Cardiac muscle cell (in vitro differentiated cells and primary cell): ENCODE data around the gene ONECUT3. TPM values are rescaled to one million over a fixed set of nuclear protein-coding genes. Genes with fewer than 3 reads are reported as not detected.

ENCODE experiments used
- DNase-seq, 2 donors: peaks; one replicate each; pipeline versions ENCODE4 v3.0.0 to v3.0.0-alpha.2; 2010 to 2017; ENCODE audit warnings: low read depth in 1 of 2, low spot score in 1 of 2
- H3K27ac ChIP-seq: fragments of 200-600 bp; sonication (generic); 2 replicates; pipeline ENCODE4 v1.5.1; 2016
- H3K27me3 ChIP-seq: fragments of 200-600 bp; sonication (generic); 2 replicates; pipeline ENCODE4 v1.6.0; 2016; ENCODE audit warnings: control low read depth
- H3K36me3 ChIP-seq: fragments of 200-600 bp; sonication (generic); 2 replicates; pipeline ENCODE4 v1.5.1; 2016; ENCODE audit warnings: control low read depth
- H3K4me1 ChIP-seq: fragments of 200-600 bp; sonication (generic); 2 replicates; pipeline ENCODE4 v1.8.1; 2017; ENCODE audit warnings: low read depth, mild to moderate bottlenecking, mixed run types
- H3K4me3 ChIP-seq: fragments of 200-600 bp; sonication (generic); 2 replicates; pipeline ENCODE4 v1.5.1; 2016; ENCODE audit warnings: mild to moderate bottlenecking
- H3K9me3 ChIP-seq: fragments of 200-600 bp; sonication (generic); 2 replicates; pipeline ENCODE4 v1.5.1; 2017; ENCODE audit warnings: low read depth, mild to moderate bottlenecking, control low read depth
- polyA plus RNA-seq: library from polyadenylated mRNA; unstranded; fragments of >200 nt; fragmentation: Nextera tagmentation; extraction: Ambion mirVana; gene quantifications from 2 replicates; pipeline ENCODE4 v1.2.1, GENCODE V29; 2016
- total RNA-seq: library from RNA; depleted of rRNA; stranded (reverse); fragments of >200 nt; gene quantifications from 2 replicates; pipeline ENCODE4 v1.2.3, GENCODE V29; 2016
- TF ChIP-seq, protein P1 (sequence below): IDR thresholded peaks from 2 replicates; pipeline ENCODE4 v1.5.1; 2012; ENCODE audit warnings: low read depth, mild to moderate bottlenecking, low read length

The ONECUT3 gene
- total and polyA plus RNA-seq, 2 experiments from 2014 or later = not detected

GRCh38 chr19:1720237-1720636 lies 33.1 kb upstream of the ONECUT3 start:
- H3K27me3 ChIP-seq = peaks cover 45% of the 10 kb centered on the region

DNA sequence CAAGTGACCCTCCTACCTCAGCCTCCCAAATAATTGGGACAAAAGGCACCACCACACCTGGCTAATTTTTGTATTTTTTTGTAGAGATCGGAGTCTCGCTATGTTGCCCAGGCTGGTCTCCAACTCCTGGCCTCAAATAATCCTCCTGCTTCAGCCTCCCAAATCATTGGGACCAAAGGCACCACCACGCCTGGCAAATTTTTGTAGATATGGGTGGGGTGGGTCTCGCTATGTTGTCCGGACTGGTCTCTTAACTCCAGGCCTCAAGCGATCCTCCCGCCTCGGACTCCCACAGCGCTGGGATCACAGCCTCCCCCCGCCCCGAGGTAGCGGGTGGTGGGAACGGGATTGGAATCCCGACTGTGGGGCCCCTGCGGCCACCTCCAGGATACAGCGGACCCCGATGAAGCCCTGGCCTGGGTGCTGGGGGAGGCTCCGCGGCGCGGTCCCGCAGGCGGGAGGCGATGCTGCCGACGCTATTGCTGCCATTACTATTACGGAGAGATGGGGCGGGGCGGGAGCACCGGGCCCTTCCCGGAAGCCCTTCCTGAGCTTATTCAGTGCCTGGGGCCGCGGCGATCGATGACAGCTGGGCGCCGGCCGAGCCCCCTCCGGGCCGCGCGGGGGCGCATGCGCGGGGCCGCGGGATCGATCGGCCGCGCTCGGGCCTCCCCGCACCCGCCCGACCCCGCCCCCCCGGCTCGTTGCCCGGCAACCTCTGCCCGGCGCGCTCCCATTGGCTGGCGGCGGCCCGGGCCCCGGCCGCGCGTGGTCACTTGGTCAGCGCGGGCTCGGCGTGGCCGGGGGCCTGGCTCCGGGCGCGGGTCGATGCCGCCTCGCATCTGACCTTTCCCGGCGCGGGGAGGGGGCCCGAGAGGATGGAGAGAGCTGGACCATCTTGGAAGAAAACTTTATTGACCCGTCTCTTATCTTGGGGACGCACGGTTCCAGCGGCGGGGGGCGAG lies 27.9 kb upstream of the ONECUT3 start:
- TF ChIP-seq, protein P1, sequence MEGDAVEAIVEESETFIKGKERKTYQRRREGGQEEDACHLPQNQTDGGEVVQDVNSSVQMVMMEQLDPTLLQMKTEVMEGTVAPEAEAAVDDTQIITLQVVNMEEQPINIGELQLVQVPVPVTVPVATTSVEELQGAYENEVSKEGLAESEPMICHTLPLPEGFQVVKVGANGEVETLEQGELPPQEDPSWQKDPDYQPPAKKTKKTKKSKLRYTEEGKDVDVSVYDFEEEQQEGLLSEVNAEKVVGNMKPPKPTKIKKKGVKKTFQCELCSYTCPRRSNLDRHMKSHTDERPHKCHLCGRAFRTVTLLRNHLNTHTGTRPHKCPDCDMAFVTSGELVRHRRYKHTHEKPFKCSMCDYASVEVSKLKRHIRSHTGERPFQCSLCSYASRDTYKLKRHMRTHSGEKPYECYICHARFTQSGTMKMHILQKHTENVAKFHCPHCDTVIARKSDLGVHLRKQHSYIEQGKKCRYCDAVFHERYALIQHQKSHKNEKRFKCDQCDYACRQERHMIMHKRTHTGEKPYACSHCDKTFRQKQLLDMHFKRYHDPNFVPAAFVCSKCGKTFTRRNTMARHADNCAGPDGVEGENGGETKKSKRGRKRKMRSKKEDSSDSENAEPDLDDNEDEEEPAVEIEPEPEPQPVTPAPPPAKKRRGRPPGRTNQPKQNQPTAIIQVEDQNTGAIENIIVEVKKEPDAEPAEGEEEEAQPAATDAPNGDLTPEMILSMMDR = no peak
- H3K4me3 ChIP-seq = peak overlapping the region; percentile 63
- H3K9me3 ChIP-seq = no peaks in the 10 kb centered on the region
- H3K27me3 ChIP-seq = peaks cover 43% of the 10 kb centered on the region
- DNase-seq = peak; percentile 65 to 83
- no peaks in the 10 kb centered on the region for H3K36me3 ChIP-seq
- H3K4me1 ChIP-seq = peaks cover 5% of the 10 kb centered on the region
- no peak overlapping the region for H3K27ac ChIP-seq

More at GRCh38 chr19:1720237-1720636, 33.1 kb upstream of the ONECUT3 start:
- TF ChIP-seq, protein P1 = no peak
- no peaks in the 10 kb centered on the region for H3K36me3 ChIP-seq
- DNase-seq = no peak
- no peak overlapping the region for H3K4me3 ChIP-seq
- H3K27ac ChIP-seq = no peak overlapping the region
- H3K9me3 ChIP-seq = no peaks in the 10 kb centered on the region
- H3K4me1 ChIP-seq = no peaks in the 10 kb centered on the region

GRCh38 chr19:1728816-1729567 lies 24.3 kb upstream of the ONECUT3 start:
- peaks cover 5% of the 10 kb centered on the region for H3K4me1 ChIP-seq
- H3K9me3 ChIP-seq = no peaks in the 10 kb centered on the region
- TF ChIP-seq, protein P1 = no peak
- H3K27me3 ChIP-seq = peaks cover 78% of the 10 kb centered on the region
- no peak overlapping the region for H3K27ac ChIP-seq
- no peak for DNase-seq
- no peaks in the 10 kb centered on the region for H3K36me3 ChIP-seq
- no peak overlapping the region for H3K4me3 ChIP-seq

- no peak for DNase-seq
Observed at GRCh38 chr19:1729568-1729925, 23.8 kb upstream of the ONECUT3 start.

DNA sequence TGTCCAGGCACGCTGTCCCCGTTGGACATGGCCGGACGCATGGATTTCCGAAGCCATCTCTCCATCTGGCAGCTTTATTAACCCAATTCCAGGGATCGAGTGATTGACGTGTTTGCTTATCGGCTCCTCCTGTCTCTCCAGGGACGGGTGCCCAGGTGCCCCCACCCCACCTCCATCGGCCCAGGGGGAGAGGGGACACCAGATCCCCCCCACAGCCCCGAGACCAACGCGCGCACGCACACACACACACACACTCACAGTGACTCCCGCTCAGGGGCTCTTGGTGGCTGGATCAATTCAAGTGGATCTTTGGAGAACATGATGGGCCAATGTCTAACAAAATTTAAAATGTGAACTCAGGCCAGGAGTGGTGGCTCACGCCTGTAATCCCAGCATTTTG lies 23.1 kb upstream of the ONECUT3 start:
- H3K27me3 ChIP-seq = peaks cover 89% of the 10 kb centered on the region
- no peaks in the 10 kb centered on the region for H3K36me3 ChIP-seq
- H3K4me3 ChIP-seq = no peak overlapping the region
- no peak for DNase-seq
- no peak overlapping the region for H3K27ac ChIP-seq
- TF ChIP-seq, protein P1 = no peak
- H3K4me1 ChIP-seq = peaks cover 5% of the 10 kb centered on the region
- no peaks in the 10 kb centered on the region for H3K9me3 ChIP-seq

More at GRCh38 chr19:1729568-1729925, 23.8 kb upstream of the ONECUT3 start:
- H3K27me3 ChIP-seq = peaks cover 83% of the 10 kb centered on the region
- H3K36me3 ChIP-seq = no peaks in the 10 kb centered on the region
- H3K27ac ChIP-seq = no peak overlapping the region
- no peak overlapping the region for H3K4me3 ChIP-seq
- H3K4me1 ChIP-seq = peaks cover 5% of the 10 kb centered on the region
- TF ChIP-seq, protein P1 = no peak
- H3K9me3 ChIP-seq = no peaks in the 10 kb centered on the region
